ENCODE data around the gene FAM89A.
"Not testable (repeated sequence)": the region's sequence is repeated elsewhere in the genome, so short reads cannot be mapped to it uniquely, and the experiment has no call there.

The FAM89A gene

DNA sequence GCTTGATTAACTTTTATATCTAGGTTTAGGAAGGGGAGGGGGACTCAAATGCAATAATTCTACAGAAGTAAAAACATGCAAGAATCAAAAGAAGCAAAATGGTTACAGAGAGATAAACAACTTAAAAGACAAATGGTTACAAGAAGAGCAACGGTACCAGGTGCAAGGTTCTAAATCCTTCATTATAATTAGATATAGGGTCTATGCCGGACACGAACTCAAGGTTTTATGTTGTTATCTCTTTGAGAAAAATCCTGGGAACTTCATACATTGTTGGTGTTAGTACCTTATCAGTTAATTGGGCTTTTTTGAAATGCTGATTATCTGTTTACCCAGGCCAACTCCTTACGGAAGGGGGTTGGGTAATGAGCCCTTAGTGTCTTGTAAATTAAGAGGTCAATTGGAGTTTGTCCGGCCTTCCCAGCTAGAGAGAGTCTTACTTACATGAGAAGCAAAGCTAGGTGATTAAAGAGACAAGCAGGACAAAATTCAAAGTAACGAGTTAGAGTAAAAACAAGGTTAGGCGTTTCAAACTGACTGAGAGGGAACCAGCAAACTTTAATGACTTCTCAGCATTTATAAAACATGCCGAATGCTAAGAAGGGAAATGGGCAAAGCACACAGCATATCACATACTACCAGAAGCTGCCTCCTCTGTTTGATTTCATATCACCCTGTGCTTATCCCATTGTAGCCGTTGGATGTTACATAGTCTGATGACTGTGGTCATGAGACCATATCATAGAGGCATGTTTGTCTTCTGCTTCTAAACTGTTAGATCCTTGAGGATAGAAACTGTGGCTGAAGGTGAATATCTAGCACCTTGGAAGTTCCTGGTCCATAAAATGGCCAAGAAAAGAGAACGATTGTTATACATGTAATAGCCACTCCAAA, 55.2 kb downstream of the FAM89A start:
- H3K4me3 ChIP-seq; H3K27me3 ChIP-seq (ENCODE audit: low read depth); in situ Hi-C loops (cut with MboI; ENCODE audit: low sequenced_read_pairs); H3K9me3 ChIP-seq; H3K36me3 ChIP-seq (replicated peaks): not testable (repeated sequence)
- DNase-seq (ENCODE audit: low spot score in 2 of 2), result peak; percentile 28 to 54
- H3K4me1 ChIP-seq, result peaks cover 18% of the 10 kb centered on the region

DNA sequence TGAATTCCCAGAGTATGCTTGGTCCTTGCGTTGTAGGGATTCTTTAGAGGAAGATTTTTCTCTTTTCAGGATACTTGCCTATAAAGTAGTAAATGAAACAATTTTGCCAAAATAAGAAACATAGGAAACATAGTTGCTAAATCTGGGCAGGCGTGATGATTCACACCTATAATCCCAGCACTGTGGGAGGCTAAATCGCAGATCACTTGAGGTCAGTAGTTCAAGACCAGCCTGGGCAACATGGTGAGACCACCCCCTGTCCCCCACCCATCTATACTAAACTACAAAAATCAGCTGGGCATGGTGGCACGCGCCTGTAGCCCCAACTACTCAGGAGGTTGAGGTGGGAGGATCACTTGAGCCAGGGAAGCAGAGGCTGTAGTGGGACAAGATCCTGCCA, 56.2 kb downstream of the FAM89A start:
- no peaks in the 10 kb centered on the region for H3K27me3 ChIP-seq (ENCODE audit: low read depth)
- H3K4me1 ChIP-seq, result peaks cover 21% of the 10 kb centered on the region
- in situ Hi-C loops (cut with MboI; ENCODE audit: low sequenced_read_pairs), result no loop called here
- peaks cover 5% of the 10 kb centered on the region; the same call in 1 of the 2 replicates for H3K36me3 ChIP-seq (replicated peaks)
- H3K9me3 ChIP-seq, result no peaks in the 10 kb centered on the region
- no peak overlapping the region for H3K4me3 ChIP-seq
- no peak for DNase-seq (ENCODE audit: low spot score in 2 of 2)

DNA sequence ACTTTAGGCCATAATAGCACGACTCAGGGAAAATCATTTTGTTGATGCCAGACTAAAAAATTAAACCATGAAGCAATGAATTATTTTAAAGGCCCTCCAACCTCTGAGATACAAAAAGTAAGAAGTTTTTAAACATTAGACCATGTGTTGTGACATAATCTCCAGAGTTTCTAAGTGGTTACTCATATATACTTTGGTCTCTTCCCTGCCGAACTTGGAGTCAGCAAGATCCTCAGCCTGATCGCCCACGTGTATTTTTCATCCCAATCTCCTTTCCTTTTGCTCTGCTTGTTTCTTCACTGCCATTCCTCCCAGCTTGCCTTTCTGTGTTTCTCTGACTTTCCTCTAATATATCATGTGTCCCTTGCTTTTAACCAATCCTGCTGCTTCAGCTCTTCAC, 57.4 kb downstream of the FAM89A start:
- no peaks in the 10 kb centered on the region for H3K27me3 ChIP-seq (ENCODE audit: low read depth)
- H3K9me3 ChIP-seq, result no peaks in the 10 kb centered on the region
- peaks cover 21% of the 10 kb centered on the region for H3K4me1 ChIP-seq
- in situ Hi-C loops (cut with MboI; ENCODE audit: low sequenced_read_pairs), result no loop called here
- peaks cover 5% of the 10 kb centered on the region; the same call in 1 of the 2 replicates for H3K36me3 ChIP-seq (replicated peaks)
- no peak for DNase-seq (ENCODE audit: low spot score in 2 of 2)
- H3K4me3 ChIP-seq, result no peak overlapping the region

DNA sequence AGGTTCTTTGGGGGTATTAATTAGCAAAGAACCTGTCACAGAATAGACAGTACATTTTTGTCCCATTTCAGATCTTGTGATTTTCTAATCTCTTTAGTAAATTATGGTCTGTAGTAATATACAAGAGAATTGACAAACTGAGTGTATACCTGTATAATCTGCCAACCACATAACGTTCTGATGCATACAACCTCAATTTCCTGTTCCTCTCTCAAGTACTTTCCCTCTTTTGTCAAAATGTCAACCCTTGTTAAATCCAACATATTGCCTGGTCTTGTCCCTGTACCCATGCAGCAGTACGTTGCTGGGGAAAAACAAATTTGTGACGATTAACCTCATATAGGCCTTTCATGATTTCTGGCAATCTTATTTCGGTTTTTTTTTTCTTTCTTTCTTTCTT, 60.1 kb downstream of the FAM89A start:
- H3K4me3 ChIP-seq, result peak overlapping the region; percentile 69
- no peaks in the 10 kb centered on the region for H3K9me3 ChIP-seq
- in situ Hi-C loops (cut with MboI; ENCODE audit: low sequenced_read_pairs), result no loop called here
- no peak for DNase-seq (ENCODE audit: low spot score in 2 of 2)
- no peaks in the 10 kb centered on the region for H3K27me3 ChIP-seq (ENCODE audit: low read depth)
- H3K36me3 ChIP-seq (replicated peaks), result peaks cover 5% of the 10 kb centered on the region
- peaks cover 21% of the 10 kb centered on the region for H3K4me1 ChIP-seq

DNA sequence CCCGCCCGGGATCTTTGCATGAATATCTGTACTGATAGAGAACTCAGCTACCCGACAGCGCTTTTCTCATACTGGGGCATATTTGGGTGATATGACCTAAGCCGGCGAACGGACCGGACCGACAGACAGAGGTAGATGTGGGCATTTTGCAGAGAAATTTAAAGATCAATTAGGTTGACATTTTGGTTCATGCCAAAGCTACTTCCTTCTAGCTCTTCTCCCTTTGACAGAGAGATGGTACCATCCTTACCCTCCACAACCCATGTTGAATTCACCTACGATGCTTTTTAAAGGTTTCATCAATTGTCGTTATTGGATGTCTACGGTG, 60.7 kb downstream of the FAM89A start:
- Histone ChIP-seq H3K4me3 (peak overlapping the region; percentile 69), H3K27me3 (ENCODE audit: low read depth) (no peaks in the 10 kb centered on the region), H3K4me1 (peaks cover 16% of the 10 kb centered on the region), H3K36me3 (replicated peaks) (peaks cover 5% of the 10 kb centered on the region), H3K9me3 (no peaks in the 10 kb centered on the region)
- in situ Hi-C loops (cut with MboI; ENCODE audit: low sequenced_read_pairs), result no loop called here
- no peak for DNase-seq (ENCODE audit: low spot score in 2 of 2)

DNA sequence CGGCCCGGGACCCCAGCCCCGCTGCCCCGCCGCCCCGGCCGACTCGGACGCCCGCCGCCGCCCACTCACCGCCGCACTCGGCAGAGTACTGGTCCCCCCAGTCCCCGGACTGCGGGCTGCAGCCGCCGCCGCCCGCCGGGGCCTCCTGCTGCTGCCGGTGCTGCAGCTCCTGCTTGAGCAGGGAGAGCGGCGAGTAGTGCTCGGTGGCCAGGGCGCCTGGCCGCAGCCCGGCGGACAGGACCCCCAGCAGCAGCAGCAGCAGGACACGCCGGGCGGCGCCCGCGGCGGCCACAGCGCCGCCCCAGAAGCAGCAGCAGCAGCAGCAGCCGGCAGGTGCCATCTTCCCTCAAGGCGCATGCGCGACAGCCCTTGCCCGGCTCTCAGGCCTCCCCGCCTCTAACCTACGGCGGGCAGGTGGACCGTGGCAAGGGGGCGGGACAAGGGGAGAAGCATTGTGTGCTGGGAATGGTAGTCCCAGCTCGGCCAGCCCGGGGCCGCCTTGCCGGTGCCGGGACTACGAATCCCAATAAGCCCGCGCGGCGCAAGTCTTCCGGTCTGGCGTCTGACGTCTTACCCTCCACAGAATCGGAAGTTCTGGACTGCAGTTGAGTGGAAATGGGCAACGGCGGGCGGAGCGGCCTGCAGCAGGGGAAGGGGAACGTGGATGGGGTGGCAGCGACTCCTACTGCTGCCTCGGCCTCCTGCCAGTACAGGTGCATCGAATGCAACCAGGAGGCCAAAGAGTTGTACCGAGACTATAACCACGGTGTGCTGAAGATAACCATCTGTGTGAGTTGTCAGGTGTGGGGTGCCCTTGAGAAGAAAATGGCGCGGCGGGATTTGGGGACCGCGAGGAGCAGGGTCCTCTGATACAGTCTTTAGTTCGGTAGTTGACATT, 61.3 kb downstream of the FAM89A start, which contains the start of the genes ARV1 and TTC13:
Gene ARV1 (plus strand): TSS at position 604 of the 898 bp plus-strand sequence. CDS start 12 bp downstream, at position 616.
Gene TTC13 (minus strand): TSS at position 371 of the 898 bp plus-strand sequence. CDS start 31 bp downstream, at position 340.
- in situ Hi-C loops (cut with MboI; ENCODE audit: low sequenced_read_pairs), result no loop called here
- DNase-seq (ENCODE audit: low spot score in 2 of 2), result peak; percentile 98 to 99
- Histone ChIP-seq H3K4me3 (peak within 1 kb of the TSS; percentile 69), H3K27me3 (ENCODE audit: low read depth) (no peaks in the 10 kb centered on the region), H3K36me3 (replicated peaks) (peaks cover 5% of the 10 kb centered on the region), H3K9me3 (no peaks in the 10 kb centered on the region), H3K4me1 (peaks cover 11% of the 10 kb centered on the region)

DNA sequence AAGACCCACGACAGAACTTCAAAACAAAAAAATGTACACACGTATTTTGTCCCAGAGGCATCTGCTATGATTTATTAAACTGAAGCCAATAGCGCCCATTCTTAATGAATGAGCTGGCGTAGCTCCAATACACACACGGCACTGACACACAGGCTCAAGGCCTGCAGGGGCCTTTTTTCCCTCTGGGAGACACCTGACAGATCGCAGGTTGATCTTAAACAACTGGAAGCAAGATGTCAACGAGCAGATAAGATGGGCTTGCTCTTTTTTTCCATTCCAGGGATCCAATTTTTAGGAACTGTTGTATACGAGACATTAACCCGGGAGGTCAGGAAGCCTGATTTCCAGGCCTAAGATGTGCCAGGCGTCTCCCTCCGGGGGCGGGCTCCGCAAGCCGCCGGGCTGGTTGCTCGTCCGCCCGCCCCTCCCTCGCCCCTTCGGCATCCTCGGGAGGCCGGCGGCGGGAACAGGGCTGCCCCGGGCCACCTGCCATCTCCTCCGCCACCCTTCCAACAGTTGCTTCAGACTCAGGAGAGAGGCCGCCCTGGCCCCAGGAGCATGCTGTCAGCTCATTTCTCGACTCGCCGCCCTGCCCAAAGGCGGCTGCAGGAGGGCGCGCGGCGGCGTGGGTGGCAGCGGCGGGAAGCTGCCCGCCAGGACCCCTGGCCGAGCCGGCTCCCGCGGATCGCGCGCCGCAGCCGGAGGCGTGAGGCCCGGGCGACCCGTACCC, 62.1 kb downstream of the FAM89A start:
- Histone ChIP-seq H3K27me3 (ENCODE audit: low read depth) (no peaks in the 10 kb centered on the region), H3K36me3 (replicated peaks) (peaks cover 5% of the 10 kb centered on the region), H3K9me3 (no peaks in the 10 kb centered on the region), H3K4me3 (peak overlapping the region; percentile 69), H3K4me1 (peaks cover 11% of the 10 kb centered on the region)
- in situ Hi-C loops (cut with MboI; ENCODE audit: low sequenced_read_pairs), result no loop called here
- peak; percentile 16 to 45 for DNase-seq (ENCODE audit: low spot score in 2 of 2)

DNA sequence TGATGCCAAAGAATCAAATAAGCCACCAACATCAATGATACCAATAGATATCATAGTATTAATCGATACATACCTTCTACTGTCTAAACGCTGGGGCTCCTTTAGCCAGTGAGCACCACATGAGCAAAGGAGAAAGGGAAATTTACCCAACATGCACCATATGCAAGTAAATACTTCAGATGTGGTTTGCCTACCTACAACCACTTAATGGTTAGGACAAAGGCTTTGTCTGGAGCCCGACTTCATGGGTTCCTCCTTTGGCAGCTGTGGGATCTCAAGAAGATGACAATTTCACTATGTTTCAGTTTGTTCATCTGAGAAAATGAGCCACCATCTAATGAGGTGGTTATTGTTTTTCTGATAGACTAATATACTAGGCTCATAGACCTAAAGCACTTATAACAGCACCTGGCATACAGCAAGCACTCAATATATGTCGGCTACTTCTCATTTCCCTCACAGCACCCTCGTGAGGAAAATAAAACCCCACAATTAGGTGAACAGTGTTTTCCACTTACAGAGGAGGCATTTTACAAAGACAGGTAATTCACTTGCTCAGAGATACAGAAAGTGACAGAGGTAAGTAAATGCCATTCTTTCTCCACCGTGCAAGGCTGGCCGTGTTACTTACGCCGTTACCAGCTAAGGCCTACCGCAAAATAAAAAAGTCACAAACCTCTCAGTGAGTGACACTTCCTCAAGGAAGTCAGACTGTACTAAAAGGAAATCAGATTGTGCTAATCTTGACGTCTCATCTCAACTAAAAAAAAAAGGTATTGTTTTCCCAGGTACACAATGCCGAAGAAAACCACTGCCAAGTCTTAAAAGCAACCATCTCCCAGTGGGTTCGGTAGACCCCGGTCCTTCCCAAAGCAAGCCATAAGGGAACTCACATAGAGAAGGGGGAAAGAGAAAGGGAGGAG, 63.0 kb downstream of the FAM89A start:
- H3K9me3 ChIP-seq, result no peaks in the 10 kb centered on the region
- in situ Hi-C loops (cut with MboI; ENCODE audit: low sequenced_read_pairs), result no loop called here
- H3K4me1 ChIP-seq, result peaks cover 11% of the 10 kb centered on the region
- H3K4me3 ChIP-seq, result peak overlapping the region; percentile 69
- H3K36me3 ChIP-seq (replicated peaks), result peaks cover 2% of the 10 kb centered on the region
- H3K27me3 ChIP-seq (ENCODE audit: low read depth), result no peaks in the 10 kb centered on the region
- no peak for DNase-seq (ENCODE audit: low spot score in 2 of 2)

DNA sequence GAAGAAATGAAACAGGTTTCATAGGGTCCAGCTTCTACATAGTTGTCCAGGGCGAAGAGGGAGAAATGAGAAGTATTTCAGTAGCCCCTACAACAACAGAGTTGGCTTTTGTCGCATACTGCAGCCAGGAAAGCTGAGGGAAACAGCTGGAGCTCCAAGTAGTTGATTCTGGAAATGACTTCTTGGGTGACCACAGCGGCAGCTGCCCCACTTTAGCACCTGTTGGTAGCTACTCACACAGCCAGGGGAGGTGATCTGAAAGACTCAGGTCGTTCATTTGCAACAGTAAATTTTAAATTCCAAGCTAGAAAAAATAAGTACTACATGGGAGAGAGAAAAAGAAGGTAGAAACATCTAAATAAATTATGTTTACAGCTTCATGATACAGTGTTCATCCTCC, 63.7 kb downstream of the FAM89A start:
- H3K4me3 ChIP-seq, result no peak overlapping the region
- H3K9me3 ChIP-seq, result no peaks in the 10 kb centered on the region
- H3K27me3 ChIP-seq (ENCODE audit: low read depth), result no peaks in the 10 kb centered on the region
- H3K36me3 ChIP-seq (replicated peaks), result no peaks in the 10 kb centered on the region; the same call in none of the 2 replicates
- H3K4me1 ChIP-seq, result peaks cover 14% of the 10 kb centered on the region; the same call in 1 of the 2 replicates
- in situ Hi-C loops (cut with MboI; ENCODE audit: low sequenced_read_pairs), result no loop called here
- no peak for DNase-seq (ENCODE audit: low spot score in 2 of 2)

DNA sequence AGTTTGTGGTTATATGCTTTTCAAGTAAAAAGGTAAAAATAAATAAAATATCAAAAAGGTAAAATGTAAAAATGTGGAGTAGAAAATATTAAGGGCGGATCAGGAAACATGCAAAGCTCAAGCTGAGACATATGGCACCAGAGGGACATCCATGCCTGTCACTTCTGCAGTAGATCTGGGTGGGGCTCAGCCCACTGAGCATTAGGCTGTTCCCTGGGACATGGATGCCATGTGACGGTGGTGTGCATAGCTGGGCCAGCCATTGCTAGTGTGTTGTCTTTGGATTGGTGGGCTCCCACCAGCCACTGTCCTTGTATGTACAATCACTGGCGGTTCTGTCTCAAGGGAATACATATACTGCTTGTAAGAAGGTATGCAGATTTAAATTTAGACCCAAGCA, 64.4 kb downstream of the FAM89A start:
- no peaks in the 10 kb centered on the region for H3K9me3 ChIP-seq
- no peaks in the 10 kb centered on the region; the same call in 1 of the 2 replicates for H3K36me3 ChIP-seq (replicated peaks)
- H3K4me1 ChIP-seq, result peaks cover 14% of the 10 kb centered on the region; the same call in 1 of the 2 replicates
- no peak for DNase-seq (ENCODE audit: low spot score in 2 of 2)
- no peaks in the 10 kb centered on the region for H3K27me3 ChIP-seq (ENCODE audit: low read depth)
- H3K4me3 ChIP-seq, result no peak overlapping the region
- in situ Hi-C loops (cut with MboI; ENCODE audit: low sequenced_read_pairs), result no loop called here

DNA sequence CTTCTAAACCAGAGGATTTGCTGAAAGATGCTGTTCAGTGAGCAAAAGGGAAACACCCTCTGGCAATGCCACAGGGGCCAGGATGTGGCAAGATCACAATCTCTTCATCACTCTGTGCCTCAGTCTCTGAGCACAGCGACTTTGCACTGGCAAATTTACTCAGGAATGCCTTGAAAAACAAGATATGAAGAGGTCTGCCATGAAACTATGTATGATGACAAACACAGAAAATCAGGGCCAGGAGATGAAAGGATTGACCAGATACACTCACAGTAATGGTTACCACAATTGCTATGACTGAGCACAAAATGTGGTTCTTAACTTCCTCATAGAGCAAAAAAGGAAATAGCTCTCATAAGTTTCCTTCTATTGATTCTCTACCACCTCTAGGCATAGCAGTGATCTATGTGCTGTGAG, 67.2 kb downstream of the FAM89A start:
- in situ Hi-C loops (cut with MboI; ENCODE audit: low sequenced_read_pairs), result no loop called here
- Histone ChIP-seq H3K9me3 (no peaks in the 10 kb centered on the region), H3K4me3 (no peak overlapping the region), H3K27me3 (ENCODE audit: low read depth) (no peaks in the 10 kb centered on the region), H3K36me3 (replicated peaks) (no peaks in the 10 kb centered on the region; the same call in 1 of the 2 replicates), H3K4me1 (peaks cover 9% of the 10 kb centered on the region; the same call in 1 of the 2 replicates)
- DNase-seq (ENCODE audit: low spot score in 2 of 2), result no peak

DNA sequence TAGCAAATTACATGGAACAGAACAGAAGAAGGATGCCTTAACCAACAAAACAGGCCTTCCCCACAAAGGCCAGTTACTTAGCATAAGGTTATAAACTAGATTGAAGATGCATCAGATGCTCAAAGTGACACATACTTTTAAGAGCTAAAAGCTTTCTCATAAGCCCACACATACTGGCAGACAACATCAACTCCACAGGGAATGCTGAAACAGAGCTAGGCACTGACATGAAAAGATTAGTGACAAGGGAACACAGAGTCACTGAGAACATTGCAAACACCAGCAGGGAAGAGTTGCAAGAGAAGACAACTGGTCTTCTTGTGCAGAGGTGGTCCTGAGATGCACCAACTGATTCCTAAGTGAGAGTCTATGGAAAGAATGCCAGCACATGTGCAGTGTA, 68.3 kb downstream of the FAM89A start:
- no peak overlapping the region for H3K4me3 ChIP-seq
- no peaks in the 10 kb centered on the region for H3K27me3 ChIP-seq (ENCODE audit: low read depth)
- in situ Hi-C loops (cut with MboI; ENCODE audit: low sequenced_read_pairs), result no loop called here
- peaks cover 3% of the 10 kb centered on the region; the same call in 1 of the 2 replicates for H3K4me1 ChIP-seq
- DNase-seq (ENCODE audit: low spot score in 2 of 2), result no peak
- H3K9me3 ChIP-seq, result no peaks in the 10 kb centered on the region
- H3K36me3 ChIP-seq (replicated peaks), result no peaks in the 10 kb centered on the region; the same call in 1 of the 2 replicates

All from HAP-1 (cell line).